GM19193 (cell line): Measurements from ENCODE around the gene TINAGL1.

Source experiments
- POLR2A ChIP-seq: IDR thresholded peaks from 4 replicates; pipeline ENCODE4 v1.6.1; 2011; ENCODE audit not compliant: insufficient read depth, insufficient read length; ENCODE audit errors: extremely low read depth

TINAGL1 gene

DNA sequence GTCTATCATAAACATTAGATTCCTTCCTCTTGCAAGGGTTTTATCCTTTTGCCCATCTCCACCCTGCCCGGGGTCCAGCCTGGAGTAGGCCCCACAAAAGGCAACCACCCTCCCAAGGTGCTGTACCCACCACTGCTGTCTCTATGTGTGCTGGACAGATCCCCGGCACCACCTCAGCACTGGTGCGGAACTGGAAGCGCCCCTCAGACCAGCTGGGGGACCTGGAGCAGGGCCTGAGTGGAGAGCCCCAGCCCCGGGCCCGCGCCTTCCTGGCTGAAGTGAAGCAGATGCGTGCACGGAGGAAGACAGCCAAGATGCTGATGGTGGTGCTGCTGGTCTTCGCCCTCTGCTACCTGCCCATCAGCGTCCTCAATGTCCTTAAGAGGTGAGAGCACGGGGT, 47.0 kb downstream of the TINAGL1 start:
- TF ChIP-seq POLR2A: no peak

DNA sequence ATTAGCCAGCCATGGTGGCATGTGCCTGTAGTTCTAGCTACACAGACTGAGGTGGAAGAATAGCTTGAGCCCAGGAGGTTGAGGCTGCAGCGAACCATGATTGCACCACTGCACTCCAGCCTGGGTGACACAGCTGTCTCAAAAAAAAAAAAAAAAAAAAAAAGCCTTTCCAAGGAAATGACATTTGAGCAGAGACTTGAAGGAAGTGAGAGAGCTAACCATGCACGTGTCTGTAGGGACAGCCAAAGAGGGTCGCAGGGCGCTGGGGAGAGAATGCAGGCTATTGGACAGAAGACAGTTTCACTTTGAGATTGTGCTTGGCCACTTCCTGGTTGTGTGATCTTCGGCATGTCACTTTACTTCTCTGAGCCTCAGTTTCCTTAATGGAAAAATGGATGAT, 48.0 kb downstream of the TINAGL1 start:
- TF ChIP-seq POLR2A: no peak

DNA sequence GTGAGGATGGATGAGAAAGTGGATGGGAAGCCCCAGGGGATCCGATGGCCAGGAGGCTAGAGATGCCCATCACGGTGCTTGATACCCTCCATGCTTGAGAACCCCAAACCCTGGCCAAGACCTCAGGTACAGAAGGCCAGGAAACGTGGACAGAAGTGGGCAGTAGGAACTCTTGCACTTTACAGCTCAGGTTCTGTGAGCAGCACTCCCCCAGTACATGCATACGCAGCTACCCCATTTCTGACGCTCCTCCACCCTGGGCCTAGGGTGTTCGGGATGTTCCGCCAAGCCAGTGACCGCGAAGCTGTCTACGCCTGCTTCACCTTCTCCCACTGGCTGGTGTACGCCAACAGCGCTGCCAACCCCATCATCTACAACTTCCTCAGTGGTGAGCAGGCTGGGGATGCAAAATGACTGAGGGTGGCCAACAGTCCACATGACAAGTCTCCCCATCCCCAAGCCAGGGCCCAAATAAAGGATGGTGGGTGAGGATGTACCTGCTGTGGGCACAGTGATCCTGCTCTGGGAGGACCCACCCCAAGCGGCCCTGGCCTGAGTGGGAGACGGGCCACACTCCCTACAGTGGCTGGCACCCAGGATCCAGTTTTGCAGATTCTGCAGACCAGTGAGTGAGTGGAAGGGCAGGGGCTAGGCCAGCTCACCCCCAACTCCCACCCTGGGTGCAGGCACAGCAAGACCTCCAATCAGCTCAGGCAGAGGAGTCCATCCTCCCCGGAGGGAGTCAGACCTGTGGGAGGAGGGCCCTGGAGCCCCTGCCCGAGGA, 48.6 kb downstream of the TINAGL1 start:
- no peak for TF ChIP-seq POLR2A

DNA sequence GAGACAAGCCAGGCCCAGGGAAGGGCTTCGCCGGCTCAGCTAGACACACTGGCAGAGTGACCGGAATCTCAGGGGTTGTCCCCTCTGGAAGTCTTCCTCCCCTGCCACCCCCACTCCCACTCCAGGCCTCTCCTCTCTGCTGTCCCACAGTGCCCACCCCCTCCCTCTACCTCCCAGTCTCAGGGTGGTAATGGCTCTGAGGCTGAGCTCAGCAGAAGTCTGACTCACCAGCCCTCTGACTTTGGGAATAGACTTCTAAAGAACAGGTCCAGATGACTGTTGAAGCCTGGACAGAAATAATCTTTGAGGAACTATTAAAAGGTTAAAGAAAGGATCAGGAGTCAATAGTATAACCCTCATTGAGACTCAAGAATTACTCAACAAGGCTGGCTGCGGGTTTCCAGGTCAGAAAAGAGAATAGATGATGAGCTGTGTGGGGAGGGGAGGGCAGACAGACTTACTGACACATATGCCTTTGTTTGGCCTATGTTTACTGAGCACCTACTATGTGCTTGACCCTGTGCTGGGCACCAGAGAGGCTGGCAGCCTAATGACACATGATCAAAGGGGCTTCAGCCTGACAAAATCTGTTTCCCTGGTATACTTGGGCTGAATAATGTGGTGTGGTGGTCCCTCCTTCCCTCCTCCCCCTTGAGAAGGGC, 49.4 kb downstream of the TINAGL1 start:
- no peak for TF ChIP-seq POLR2A

DNA sequence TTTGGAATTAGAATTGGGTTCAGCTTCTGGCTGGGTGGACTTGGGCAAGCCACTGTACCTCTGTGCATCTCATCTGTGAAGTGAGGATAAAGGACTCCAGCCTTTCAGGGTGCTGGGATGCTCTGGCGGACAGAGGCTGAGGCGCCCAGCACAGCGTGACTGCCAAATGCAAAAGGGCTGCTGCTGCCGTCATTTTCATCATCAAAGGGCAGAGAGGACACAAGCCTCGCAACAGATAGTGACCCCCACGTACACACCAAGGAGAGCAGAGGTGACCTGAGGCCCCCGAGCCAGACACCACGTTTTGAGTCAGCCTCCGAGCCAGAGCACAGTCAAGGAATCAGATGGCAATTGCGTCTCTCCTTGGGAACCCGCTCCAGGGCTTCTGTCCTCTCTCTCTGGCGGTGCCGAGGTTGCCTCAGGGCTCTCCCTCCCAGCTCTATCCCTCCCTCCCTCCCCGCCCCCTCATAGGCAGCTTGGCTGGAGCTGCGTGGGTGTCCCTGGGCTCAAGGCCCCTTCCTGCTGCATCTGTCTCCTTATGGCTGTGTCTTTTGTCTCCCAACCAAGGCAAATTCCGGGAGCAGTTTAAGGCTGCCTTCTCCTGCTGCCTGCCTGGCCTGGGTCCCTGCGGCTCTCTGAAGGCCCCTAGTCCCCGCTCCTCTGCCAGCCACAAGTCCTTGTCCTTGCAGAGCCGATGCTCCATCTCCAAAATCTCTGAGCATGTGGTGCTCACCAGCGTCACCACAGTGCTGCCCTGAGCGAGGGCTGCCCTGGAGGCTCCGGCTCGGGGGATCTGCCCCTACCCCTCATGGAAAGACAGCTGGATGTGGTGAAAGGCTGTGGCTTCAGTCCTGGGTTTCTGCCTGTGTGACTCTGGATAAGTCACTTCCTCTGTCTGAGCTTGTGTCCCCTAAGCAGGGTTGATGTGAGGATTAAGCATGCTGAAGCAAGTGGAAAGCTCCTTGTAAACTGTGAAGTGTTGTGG, 50.2 kb downstream of the TINAGL1 start:
- TF ChIP-seq POLR2A: no peak

DNA sequence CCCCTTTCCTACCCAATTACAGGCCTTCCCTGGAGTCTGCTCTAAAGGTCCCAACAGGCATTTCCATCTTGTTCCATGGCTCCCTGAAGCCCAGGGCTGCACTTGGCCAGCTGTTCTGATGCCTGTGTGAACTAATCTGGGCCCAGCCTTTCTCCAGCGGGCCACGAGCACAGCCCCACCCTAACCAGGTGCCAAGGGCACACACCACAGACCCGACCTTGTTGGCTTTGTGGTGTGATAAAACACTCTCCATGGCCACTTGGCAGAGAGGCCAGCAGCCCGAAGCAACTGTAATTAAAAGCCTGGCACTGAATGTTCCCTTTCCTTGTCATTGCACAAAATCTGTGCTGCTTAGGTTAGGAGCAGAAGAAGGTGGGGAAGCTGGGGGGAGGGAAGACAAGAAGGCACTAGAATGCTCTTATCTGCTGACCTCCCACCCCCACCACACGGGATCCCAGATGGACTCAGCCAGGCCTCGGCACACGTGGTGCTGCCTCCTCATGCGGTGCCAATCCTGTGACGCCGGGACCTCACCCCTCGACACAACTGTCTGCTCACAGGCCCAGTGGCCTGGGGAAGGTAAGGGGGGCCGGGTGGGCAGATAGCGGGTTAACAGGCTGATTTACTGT, 51.1 kb downstream of the TINAGL1 start:
- TF ChIP-seq POLR2A: no peak

DNA sequence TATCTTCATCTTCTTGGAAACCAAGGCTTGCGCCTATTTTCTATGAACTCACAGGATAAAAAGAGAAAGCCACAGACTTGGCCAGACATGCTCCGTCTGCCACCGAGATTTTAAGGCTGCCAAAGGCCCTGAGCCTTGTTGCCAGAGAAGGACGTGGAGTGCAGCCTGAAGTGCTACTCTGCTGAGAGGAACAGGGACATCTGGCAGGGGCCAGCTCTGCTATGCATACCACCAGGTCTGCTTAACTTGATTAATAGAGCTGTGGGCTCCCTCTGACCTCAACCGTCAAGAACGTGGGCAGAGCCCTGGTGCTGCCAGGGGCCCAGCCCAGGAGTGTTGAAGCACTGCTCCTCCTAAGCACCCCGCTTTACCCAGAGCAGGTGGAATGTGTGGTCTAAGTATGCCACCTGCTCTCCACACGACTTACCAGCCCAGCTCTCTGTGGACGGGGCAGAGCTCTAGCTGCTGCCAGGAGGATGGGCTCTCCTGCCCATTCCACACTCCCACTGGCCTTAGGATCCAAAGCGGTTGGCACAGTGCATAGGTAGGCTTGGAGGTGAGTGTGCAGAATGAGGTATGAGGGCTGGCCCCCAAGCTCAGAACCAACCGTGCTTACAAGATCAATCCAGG, 51.7 kb downstream of the TINAGL1 start:
- TF ChIP-seq POLR2A: no peak

DNA sequence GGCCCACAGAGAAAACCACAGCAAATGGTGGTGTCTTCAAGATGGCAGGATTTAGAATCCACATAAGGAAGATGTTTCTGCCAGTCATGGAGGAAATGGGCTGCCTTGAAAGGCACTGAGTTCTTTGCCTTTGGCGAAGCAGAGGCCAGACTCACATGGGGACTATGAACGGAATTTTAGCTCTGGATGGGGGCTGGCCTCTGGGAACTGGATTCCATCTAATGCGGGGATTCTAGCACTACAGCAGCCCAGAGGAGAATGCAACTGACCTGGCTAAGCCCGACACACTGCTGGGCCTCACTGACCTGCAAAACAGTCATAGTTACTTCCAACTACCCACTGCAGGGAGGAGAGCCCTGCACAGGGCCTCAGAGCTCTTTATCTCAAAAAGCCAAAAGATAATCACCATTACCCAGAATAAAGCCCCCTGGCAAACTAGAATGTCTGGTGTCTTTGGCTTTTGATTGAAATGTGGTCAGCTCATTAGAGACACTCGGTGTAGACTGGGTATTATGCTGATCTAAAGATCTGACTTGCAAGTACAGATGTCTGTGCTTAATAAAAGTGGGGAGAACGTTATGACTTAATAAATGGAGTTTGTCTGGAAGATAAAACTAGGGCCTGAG, 52.7 kb downstream of the TINAGL1 start:
- no peak for TF ChIP-seq POLR2A

DNA sequence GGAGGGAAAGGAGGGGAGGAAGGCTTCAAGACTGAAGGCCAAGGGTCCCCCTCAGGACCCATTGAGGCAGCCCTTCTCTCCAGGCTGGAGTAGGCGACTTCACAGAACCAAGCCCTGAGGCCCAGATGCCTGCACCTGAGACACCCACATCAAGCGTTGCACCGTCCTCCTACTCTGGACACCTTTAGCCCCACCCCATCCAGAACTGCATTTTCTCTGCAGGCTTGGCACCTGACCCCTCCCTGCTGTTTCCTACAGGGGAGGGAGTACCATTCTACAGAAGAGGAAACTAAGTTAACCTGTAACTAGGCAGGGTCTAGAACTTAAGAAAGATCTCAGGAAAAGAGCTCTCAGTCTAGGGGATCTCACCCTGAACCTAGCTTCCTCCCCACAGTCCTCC, 56.3 kb downstream of the TINAGL1 start:
- TF ChIP-seq POLR2A: no peak

DNA sequence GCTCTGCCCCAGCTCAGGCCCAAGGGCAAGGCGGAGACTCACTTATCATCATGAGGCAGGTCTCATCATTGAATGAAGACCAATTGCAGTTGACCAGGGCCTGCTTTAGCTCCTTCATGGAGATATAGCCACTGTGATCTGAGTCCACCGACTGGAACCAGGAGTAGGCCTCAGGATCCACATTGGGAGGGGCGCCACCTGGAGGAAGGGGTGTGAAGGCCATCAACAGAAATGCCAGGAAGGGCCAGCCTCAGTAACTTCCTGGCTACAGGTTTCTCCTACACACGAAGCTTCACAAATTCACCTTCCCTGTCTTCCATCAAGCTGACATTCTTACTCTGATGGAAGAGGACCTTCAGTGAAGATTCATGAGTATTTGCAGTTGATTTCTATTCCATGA, 56.8 kb downstream of the TINAGL1 start:
- no peak for TF ChIP-seq POLR2A
